ENCODE data around the gene PLOD1.

Gene PLOD1

GRCh38 chr1:11961230-11961629, 26.7 kb downstream of the PLOD1 start:
- DNase-seq = no peak
- Histone ChIP-seq H3K27me3 (ENCODE audit: insufficient read depth, low read depth, severe bottlenecking) (no peaks in the 10 kb centered on the region), H3K27ac (no peak overlapping the region), H3K4me3 (ENCODE audit: low read depth, low read length) (no peak overlapping the region), H3K9me3 (ENCODE audit: severe bottlenecking) (no peaks in the 10 kb centered on the region), H3K36me3 (peaks cover 50% of the 10 kb centered on the region)
- no peak for TF ChIP-seq CTCF (IDR thresholded peaks at IDR 0.05; ENCODE audit: low read depth, low read length)

DNA sequence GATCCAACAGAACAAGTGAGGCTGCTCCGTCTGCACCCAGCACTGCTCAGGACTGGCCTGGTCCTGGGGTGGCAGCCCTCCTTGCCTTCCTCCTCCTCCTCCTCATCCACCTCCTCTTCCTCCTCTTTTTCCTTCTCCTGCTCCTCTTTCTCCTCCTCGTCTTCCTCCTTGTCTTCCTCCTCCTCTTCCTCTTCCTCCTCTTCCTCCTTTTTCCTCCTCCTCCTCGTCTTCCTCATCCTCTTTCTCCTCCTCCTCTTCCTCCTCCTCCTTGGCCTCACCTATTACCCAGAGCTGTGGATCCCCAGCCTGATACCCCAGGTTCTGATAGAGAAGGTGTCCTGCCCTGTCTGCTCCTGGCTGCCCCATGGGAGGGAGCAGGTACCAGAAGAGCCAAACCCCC, 29.1 kb downstream of the PLOD1 start:
- Histone ChIP-seq H3K4me3 (ENCODE audit: low read depth, low read length) (no peak overlapping the region), H3K27me3 (ENCODE audit: insufficient read depth, low read depth, severe bottlenecking) (no peaks in the 10 kb centered on the region), H3K36me3 (peaks cover 38% of the 10 kb centered on the region), H3K27ac (no peak overlapping the region), H3K9me3 (ENCODE audit: severe bottlenecking) (no peaks in the 10 kb centered on the region)
- no peak for DNase-seq
- TF ChIP-seq CTCF (IDR thresholded peaks at IDR 0.05; ENCODE audit: low read depth, low read length) = no peak

- Histone ChIP-seq H3K27me3 (ENCODE audit: insufficient read depth, low read depth, severe bottlenecking) (no peaks in the 10 kb centered on the region), H3K9me3 (ENCODE audit: severe bottlenecking) (no peaks in the 10 kb centered on the region), H3K36me3 (peaks cover 40% of the 10 kb centered on the region), H3K4me3 (ENCODE audit: low read depth, low read length) (no peak overlapping the region), H3K27ac (no peak overlapping the region)
- no peak for DNase-seq
- no peak for TF ChIP-seq CTCF (IDR thresholded peaks at IDR 0.05; ENCODE audit: low read depth, low read length)
Measured at GRCh38 chr1:11964656-11965055, 30.1 kb downstream of the PLOD1 start.

GRCh38 chr1:11967028-11967547, 32.6 kb downstream of the PLOD1 start:
- no peaks in the 10 kb centered on the region for H3K27me3 ChIP-seq (ENCODE audit: insufficient read depth, low read depth, severe bottlenecking)
- TF ChIP-seq CTCF (IDR thresholded peaks at IDR 0.05; ENCODE audit: low read depth, low read length) = peak; percentile 87
- H3K4me3 ChIP-seq (ENCODE audit: low read depth, low read length) = no peak overlapping the region
- H3K27ac ChIP-seq = no peak overlapping the region
- peak; percentile 85 for DNase-seq
- no peaks in the 10 kb centered on the region for H3K9me3 ChIP-seq (ENCODE audit: severe bottlenecking)
- H3K36me3 ChIP-seq = peaks cover 39% of the 10 kb centered on the region

DNA sequence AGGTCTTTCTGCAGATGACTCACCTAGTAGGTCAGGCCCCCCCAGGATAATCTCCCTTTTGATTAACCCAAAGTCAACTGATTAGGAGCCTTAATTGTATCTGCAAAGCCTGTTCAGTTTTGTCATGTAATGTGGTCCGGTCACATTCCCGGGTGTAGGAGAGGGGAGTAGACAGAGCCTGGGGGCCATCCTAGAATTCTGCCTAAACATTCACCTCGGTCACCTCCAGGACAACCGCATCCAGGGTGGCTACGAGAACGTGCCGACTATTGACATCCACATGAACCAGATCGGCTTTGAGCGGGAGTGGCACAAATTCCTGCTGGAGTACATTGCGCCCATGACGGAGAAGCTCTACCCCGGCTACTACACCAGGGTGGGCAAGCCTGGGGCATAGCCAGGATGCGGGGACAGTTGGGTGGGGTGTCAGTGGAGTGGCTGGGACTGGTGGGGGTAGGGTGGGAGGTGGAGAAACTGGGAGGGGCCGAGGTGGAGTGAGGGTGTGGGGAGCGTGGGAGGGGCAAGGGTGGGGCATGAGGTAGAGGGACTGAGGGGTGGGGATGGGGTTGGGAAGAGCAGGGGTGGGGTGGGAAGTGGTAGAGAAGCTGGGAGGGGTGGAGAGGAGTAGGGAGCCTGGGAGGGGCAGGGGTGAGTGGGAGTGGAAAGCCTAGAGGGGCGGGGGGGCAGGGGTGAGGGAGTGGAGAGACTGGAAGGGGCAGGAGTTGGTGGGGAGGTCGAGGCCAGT, 36.1 kb downstream of the PLOD1 start:
- no peaks in the 10 kb centered on the region for H3K27me3 ChIP-seq (ENCODE audit: insufficient read depth, low read depth, severe bottlenecking)
- H3K9me3 ChIP-seq (ENCODE audit: severe bottlenecking) = no peaks in the 10 kb centered on the region
- DNase-seq = no peak
- H3K4me3 ChIP-seq (ENCODE audit: low read depth, low read length) = no peak overlapping the region
- TF ChIP-seq CTCF (IDR thresholded peaks at IDR 0.05; ENCODE audit: low read depth, low read length) = no peak
- H3K36me3 ChIP-seq = peaks cover 45% of the 10 kb centered on the region
- H3K27ac ChIP-seq = no peak overlapping the region; the same call in 1 of the 2 replicates

DNA sequence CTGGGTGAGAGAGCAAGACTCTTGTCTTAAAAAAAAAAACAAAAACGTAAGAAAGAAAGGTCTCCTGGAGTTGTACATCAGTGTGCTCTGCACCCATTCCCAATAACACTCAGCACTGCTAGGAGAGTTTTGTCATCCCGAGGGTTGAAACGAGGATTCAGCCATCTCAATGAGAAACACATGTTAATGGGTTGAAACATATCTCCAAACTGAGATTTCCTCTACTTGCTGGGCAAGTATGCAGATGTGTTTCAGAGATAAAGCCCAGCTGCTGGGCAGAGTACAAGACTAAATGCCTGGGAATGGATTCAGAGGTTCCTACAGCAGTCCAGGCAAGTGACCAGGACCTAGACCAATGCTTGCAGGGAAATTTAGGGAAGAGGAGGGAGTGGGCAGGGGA, 43.1 kb downstream of the PLOD1 start:
- no peak for DNase-seq
- Histone ChIP-seq H3K27me3 (ENCODE audit: insufficient read depth, low read depth, severe bottlenecking) (no peaks in the 10 kb centered on the region), H3K27ac (no peak overlapping the region), H3K9me3 (ENCODE audit: severe bottlenecking) (no peaks in the 10 kb centered on the region), H3K4me3 (ENCODE audit: low read depth, low read length) (no peak overlapping the region), H3K36me3 (peaks cover 34% of the 10 kb centered on the region)
- TF ChIP-seq CTCF (IDR thresholded peaks at IDR 0.05; ENCODE audit: low read depth, low read length) = no peak
